Raji (cell line): ENCODE measurements around the gene KREMEN2.

ENCODE experiments used
- POLR2A ChIP-seq: IDR thresholded peaks from 2 replicates; pipeline ENCODE4 v1.6.1; 2011; ENCODE audit warnings: low read depth, low read length, control low read depth; ENCODE audit not compliant: insufficient read depth

KREMEN2 gene

GRCh38 chr16:2936436-2937011 lies 27.6 kb upstream of the KREMEN2 start:
- no peak for TF ChIP-seq POLR2A

GRCh38 chr16:2937170-2937569 lies 26.9 kb upstream of the KREMEN2 start:
- TF ChIP-seq POLR2A: no peak

GRCh38 chr16:2938206-2938605 lies 25.9 kb upstream of the KREMEN2 start:
- TF ChIP-seq POLR2A: no peak

- no peak for TF ChIP-seq POLR2A
Observed at GRCh38 chr16:2939968-2940367, 24.1 kb upstream of the KREMEN2 start.

- no peak for TF ChIP-seq POLR2A
Observed at GRCh38 chr16:2942045-2942444, 22.0 kb upstream of the KREMEN2 start.

- TF ChIP-seq POLR2A: no peak
Observed at GRCh38 chr16:2946649-2947048, 17.4 kb upstream of the KREMEN2 start.

GRCh38 chr16:2948807-2949704 lies 15.0 kb upstream of the KREMEN2 start:
- TF ChIP-seq POLR2A: no peak

- TF ChIP-seq POLR2A: no peak
Observed at GRCh38 chr16:2949705-2950352, 14.2 kb upstream of the KREMEN2 start.

- TF ChIP-seq POLR2A: no peak
Observed at GRCh38 chr16:2950353-2950724, 13.7 kb upstream of the KREMEN2 start.

GRCh38 chr16:2950773-2951172 lies 13.3 kb upstream of the KREMEN2 start:
- TF ChIP-seq POLR2A: no peak

- TF ChIP-seq POLR2A: no peak
Observed at GRCh38 chr16:2952679-2953078, 11.4 kb upstream of the KREMEN2 start.

GRCh38 chr16:2953706-2954627 lies 10.1 kb upstream of the KREMEN2 start:
- no peak for TF ChIP-seq POLR2A

GRCh38 chr16:2954656-2955381 lies 9.3 kb upstream of the KREMEN2 start:
- no peak for TF ChIP-seq POLR2A

GRCh38 chr16:2955438-2955778 lies 8.7 kb upstream of the KREMEN2 start:
- no peak for TF ChIP-seq POLR2A

GRCh38 chr16:2955779-2956578 lies 8.1 kb upstream of the KREMEN2 start:
- TF ChIP-seq POLR2A: no peak
